ENCODE results near the gene ELMO3.

The ELMO3 gene

DNA sequence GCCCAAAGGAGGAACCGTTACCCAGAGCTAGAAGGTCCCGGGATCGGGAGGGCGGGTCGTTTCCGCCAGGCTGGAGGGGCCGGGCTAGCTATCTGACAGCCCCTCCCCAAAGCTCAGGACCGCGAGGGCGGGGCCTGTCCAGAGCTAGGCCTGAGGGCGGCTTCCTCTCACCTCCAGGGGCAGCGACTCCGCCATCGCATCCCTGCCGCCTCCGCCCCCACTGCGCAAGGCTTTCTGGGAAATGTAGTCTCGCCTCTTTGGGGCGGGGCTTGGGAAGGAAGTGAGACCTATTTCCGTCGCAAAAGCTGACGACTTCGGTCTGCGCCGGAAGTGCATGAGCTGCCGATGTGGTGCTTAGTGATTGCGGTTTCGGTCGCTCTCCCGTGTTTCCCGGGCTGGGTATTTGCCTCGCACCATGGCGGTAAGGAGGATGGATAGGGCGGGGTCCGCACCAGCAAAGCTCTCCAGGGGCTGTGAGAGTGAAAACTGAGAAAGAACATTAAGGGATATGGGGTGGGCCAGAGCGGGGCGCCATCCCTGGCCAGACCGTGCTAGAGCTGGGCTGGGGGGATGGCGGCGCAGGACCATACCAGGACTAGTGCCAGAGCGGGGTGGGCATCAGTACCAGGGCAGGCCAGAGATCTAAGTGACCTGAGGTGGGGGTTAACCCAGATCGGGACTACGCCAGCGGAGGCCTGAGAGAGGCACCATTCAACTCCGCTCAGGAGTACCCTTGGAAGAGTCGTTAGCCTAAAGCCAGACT lies 28.1 kb downstream of the ELMO3 start, which contains the start of gene TMEM208:
TMEM208 (plus strand) TSS at position 327 of the 763 bp plus-strand sequence; CDS start at position 416, 89 bp downstream.
- DNase-seq (ENCODE audit: low spot score) = peak; percentile 98

DNA sequence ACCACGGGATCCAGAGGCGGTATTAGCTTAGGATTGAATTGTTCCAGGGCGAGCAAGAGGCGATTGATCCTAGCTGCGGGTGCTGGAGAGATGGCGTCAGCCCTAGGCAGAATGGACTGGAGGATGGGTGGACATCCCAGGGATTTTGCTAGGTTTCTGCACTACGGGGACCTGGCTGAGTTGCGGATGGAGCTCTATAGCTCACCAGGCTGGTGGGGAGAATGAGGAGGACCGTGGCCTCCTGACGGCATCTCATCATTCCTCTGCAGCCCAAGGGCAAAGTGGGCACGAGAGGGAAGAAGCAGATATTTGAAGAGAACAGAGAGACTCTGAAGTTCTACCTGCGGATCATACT lies 28.6 kb downstream of the ELMO3 start:
- no peak for DNase-seq (ENCODE audit: low spot score)

DNA sequence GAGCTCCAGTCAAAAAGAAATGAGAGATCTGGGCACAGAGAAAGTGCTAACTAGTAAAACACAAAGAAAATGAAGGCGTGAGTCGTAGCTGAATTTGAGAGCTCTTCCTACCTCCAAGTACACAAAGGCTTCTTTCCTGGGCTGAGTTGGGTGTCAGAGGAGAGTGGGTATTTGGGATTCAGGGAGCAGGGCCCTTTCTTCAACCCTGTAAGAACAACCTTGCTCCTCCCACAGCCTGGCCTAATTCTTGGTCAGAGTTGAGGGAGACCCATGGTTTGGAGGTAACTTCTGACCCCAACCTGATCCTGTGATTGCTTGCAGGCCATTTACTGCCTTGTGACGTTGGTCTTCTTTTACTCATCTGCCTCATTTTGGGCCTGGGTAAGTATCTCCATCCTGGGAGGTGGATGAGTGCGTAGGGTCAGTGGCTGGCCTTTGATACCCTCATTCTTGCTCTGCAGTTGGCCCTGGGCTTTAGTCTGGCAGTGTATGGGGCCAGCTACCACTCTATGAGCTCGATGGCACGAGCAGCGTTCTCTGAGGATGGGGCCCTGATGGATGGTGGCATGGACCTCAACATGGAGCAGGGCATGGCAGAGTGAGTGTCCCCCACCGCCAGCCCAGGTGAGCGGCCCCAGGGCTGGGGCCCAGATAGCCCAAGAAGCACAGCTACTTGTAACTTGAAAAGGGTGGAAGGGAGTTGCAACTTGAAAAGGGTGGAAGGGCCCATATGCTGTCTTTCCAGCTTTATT lies 29.3 kb downstream of the ELMO3 start:
- no peak for DNase-seq (ENCODE audit: low spot score)

DNA sequence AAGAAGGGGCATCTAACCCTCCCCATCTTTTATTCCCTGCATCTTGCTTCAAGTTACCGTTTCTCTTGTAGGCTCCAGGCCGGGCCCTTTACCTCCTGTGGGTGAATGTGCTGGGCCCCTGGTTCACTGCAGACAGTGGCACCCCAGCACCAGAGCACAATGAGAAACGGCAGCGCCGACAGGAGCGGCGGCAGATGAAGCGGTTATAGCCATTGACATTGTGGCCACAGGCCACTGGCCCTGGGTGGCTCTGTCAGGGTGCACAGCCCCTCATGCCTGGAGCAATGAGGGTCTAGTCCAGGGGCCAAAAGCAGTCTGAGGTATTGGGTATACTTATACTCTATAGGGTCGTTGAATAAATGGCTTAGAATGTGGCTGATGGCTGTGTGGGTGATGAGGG lies 30.0 kb downstream of the ELMO3 start:
- no peak for DNase-seq (ENCODE audit: low spot score)

DNA sequence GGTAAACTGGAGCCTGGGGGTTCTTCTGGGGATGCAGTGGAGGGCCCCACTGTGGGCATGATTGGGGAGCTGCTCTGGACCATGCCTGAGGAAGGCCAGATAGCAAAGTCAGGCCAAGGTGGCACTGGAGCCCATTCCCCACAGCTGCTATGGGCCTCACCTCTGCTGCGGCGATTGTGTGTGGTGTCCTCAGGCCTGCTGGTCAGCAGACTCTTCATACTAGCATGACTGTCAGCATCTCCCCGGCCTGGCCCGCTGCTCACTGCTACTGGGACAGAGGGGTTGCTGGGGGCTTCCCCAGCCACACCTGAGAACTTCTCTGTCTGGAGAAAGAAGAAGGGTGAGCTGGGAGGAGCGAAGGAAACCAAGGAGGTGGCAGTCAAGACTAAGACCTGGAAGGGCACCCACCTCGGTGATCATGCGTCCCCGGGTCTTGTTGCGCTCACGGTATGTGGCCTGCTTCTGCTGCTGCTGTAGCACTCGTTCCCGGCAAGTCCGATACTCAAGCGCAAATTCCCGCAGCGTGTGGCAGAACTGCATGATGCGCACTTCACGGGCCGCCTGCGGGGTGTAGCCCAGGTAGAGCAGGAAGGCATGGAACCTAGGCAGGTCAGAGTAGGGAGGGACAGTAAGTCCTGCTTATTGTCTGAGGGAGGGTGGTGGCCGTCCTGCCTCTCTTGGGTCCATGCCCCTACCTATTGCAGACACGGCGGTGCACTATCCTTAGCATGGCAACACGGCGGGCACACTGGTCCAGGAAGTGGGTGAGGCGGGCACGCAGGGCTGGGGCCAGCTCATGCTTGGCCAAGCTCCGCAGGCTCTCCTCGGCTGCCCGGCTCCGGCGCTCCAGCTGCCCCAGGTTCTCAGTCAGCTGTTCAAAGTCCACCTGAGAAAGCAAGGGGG lies 31.2 kb downstream of the ELMO3 start:
- DNase-seq (ENCODE audit: low spot score) = no peak

DNA sequence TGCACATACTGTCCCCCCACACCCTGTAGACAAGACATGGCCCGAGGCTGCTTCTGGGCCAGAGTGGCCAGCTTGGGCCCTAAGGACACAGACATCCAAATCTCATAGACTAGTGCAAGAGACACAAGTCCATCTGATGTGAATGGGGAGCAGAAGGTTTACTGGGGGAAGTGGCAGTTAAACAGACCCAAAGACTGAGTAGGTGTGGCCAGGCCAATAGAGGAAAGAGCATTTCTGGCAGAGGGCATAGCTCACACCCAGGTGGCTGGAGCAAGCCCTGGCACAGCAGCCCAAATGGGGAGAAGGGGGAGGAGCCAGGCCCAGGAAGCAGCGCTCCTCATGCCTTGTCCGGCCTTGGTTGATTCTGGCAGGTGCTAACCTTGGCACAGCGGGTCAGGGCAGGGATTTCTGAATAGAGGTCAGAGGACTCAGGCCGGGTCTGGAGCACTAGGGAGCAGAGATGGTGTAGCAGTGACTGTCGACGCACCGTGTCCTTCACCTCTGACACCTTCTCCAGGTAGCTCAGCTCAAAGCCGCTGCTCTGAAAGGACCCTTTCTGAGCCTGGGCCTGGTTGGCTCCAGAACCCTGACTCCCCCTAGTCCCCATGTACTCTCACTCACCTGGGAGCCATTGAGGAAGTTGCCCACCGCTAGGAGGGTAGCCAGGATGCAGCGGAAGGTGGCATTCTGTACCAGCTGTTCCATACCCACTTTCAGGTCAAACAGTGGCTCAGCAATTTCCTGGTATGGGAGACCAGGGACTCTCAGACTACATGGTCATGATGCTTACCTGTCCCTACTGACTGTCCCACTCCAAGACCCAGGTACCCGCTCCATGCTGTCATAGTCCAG lies 32.1 kb downstream of the ELMO3 start:
- DNase-seq (ENCODE audit: low spot score) = no peak

DNA sequence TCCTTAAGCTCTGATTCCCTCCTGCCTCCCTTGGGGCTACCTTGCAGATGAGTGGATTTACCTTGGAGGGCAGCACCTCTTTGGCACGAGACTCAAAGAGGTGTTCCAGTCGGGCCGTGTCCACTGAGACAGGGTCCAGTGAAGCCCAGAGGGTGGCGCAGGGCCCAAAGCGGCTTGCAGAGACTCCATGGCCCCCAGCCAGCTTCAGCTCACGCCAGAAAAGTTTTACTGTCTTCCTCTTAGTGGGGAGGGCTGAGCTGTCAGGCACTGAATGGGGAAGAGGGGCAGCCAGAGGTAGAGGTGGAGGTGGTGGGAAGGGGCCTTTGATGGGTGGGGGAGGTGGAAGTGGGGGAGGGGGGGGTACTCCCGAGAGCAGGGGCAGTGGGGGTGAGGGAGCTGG lies 34.7 kb downstream of the ELMO3 start:
- no peak for DNase-seq (ENCODE audit: low spot score)

DNA sequence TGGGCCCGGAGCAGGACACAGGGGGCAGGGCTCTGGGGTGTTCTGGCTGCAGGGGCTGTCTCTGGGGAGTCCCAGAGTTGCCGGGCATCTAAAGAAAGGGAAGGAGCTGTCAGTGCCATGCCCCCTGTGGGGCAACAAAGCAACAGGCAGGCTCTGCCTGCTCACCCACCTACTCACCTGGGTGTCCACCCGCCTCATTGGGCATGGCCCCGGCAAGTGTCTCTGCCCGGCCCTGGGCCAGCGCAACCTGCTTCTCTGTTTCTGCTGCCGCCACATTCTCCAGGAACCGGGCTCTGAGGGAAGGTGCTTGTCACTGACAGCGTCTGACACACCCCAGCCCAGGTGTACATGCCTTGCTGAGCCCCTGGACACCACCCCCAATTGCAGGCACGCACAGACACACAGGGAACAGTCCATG lies 35.3 kb downstream of the ELMO3 start:
- no peak for DNase-seq (ENCODE audit: low spot score)

DNA sequence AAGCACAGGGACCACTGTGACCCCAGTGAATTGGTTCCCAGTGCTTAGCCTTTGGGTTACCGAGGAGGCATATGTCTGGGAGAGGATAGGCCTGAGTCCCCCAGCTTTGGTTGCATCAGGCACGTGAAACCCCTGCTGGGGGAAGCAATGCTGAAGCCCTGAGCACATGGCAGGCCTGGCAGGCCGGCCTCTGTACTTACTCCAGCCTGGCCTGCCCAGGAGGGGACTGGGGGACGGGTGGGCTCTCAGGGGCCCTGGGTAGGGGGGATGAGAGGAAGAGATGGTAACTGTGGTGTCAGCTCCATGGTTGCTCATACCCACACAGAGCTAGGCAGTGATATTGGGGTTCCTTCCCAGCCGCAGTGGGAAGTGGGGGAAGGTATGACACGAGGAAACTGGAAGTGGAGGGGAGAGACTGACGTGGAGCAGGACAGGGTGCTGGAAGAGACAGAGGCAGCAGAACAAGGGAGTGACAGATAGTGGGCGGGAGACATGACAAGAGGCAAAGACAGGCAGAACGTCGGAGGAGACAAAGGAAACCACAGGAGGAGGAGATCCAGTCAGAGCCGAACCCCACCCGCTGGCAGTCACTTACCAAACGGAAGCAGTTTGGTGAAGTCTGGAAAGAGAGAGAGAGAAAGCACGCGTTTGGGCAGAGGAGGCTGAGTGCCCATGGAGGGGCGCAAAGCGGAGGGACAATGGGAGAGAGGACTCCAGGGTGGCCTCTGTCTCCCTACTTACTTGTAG lies 37.1 kb downstream of the ELMO3 start:
- DNase-seq (ENCODE audit: low spot score) = no peak

DNA sequence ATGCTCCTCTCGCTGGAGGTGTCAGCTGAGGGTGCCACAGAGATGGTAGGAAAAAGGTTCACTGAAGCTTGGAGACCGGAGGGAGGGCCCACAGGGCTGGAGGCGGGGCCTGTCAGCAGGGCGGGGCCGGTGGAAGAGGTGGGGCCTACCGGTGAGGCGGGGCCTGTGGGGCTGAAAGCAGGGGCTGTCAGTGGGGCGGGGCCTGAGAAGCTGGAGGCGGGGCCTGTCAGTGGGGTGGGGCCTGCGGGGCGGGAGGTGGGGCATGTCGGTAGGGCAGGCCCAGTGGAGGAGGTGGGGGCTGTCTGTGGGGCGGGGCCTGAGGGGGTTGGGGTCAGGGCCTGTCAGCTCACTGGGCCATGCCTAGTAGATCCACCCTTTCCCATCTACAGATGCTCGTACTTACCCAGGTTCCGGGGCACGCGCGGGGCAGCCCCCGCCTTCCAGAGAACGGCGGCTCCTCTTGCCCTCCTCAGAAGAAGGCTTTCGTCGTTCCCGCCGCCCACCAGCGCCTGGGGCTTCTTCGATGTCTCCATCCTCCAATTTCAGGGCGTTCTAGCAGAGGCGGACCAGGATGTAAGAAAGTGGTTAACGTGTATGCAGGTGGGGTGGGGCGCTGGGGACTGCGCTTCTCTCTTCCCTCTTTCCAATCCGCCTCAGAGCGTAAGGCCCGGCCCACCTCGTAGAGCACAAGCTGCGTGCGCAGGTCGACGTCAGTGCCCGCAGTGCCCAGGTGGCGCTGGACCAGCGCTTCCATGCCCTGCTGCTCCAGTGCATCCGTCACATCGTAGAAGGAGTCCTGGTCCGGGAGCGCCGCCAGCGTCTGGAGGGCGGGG lies 37.8 kb downstream of the ELMO3 start:
- DNase-seq (ENCODE audit: low spot score) = peak; percentile 74

DNA sequence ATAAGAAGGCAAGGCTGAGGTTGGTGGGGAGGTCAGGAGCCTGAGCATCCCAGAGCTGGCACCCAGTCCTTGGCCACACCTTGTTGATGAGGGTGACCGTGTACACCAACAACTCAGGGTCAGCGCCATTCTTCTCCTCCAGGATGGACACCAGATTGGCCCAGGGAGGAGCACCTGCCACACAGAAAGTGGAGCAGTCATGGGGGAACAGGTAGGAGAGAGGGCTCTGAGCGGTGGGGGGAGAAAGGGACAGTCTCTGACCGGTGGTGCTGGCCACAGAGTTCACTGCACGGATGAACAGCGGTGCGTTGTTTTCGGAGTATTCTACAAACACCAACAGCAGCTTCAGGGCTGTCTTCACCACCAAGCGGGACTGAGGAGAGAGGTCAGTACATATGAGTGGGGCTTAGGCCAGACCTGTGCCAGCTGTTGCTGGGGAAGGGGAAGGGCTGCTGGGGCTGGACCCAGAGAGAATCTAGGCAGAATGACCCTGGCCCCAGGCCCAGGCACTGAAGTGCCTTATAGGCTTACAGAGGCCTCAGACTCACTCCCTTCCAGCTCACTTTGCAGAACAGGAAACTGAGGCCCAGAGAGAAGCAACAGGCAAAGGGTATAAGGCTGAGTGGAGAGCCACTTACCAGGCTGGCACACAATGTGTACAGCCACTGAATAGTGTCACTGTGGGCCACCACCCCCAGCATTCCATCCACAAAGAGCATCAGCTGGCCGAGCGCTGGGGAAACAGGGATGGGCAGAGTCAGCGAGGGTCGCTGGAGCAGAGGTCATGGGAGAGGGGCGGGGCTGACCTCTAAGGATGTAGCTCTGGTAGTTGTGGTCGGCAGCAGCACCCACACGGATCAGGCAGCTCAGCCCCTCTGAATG lies 38.7 kb downstream of the ELMO3 start:
- no peak for DNase-seq (ENCODE audit: low spot score)

DNA sequence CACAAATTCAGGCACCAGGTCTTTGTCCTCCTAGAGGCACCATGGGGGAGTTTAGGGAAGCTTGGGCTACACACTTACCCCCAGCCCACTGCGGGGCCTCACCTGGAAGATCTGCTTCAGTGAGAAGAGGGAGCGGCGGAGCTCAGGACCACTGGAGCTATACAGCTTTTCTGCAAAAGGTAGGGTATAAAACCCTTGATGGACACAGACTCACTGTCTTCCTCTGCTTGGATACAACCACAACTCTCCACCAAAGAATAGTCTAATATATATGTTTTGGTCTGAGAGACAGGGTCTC lies 39.3 kb downstream of the ELMO3 start:
- DNase-seq (ENCODE audit: low spot score) = no peak

DNA sequence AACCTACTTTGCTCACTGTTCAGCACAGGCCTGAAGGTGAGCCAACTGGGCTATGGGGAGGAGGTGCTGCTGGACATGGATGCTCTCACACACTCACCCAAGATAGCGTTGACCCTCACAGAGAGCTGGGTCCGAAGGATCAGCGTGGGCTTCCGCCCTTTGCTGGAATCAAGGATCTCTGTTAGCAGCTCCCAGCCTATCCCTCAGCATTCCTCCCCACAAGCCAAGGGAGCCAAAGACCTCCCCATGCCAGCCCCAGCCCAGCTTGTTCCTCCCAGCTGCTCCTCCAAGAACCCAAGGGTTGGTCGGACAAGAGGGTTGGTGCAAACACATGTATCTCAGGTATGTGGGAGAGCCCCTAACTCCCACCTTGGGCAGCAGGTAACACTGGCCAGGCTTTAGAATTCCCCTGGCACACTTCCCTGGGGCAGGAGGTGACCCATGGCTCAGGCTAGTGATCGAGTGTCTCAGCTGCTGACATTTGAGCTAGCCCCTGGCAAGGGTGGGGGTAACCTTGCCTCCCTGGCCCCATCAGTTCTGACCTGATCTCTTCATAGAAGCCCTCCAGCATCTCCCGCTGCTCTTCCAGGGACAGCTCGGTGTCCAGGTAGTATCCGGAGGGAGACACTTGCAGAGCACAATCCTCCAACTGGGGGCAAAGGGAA lies 40.0 kb downstream of the ELMO3 start:
- DNase-seq (ENCODE audit: low spot score) = no peak

DNA sequence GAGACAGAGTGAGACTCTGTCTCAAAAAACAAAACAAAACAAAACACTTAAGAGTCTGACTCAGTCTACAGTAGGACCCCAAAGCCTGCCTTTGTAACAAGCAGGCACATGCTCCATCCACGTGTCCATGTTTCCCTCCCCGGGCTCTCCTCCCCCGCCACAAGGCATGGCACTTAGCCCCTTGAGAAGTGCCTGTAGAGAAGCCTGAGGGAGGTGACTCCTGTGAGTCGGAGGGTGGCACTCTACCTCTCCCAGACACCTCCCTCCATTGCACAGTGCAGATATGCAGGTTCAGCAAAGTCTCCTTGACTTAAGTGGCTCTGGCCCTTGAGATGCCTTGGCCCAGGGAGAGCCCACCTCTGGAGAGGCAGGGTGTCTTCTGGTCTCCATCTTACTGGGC lies 41.6 kb downstream of the ELMO3 start:
- DNase-seq (ENCODE audit: low spot score) = no peak

DNA sequence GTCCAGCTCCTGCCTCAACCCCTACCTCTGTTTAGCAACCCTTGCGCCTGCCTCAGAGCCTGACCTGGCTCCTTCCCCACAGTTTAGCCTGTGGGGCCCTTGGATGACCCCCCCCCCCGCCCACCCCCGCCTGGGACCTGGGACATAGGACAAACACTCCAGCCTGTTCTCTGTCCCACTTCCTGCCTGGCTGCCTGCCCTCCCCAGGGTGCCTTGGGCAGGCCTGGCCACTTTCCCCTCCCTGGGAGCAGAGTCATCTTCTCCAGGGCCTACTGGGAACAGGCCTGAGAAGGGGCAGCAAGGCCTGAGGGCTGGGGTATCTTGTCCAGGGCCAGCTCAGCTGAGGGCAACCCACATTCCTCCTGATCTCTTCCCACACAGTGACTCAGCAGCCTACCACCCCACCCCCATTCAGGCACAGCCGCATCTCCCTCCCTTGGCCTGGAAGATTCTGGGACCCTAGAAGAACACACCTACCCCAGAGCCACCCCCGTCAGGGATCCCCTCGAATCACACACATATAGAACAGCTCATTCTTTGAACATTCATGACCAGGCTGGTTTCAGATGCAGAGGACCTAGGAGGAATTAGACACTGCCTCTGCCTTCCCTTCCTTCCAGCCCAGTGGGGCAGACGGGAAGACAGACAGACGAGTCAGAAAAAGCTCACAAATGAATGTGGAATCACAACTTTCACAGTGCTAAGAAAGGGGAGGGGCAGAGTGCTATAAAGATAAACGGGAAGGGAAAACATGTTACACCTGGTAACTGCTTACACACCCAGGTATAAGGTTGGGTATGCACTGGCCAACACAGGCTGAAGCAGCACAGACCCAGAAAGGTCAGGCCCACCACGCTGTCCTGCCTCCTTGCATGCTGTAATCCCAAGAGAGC lies 42.3 kb downstream of the ELMO3 start:
- peak; percentile 86 for DNase-seq (ENCODE audit: low spot score)

DNA sequence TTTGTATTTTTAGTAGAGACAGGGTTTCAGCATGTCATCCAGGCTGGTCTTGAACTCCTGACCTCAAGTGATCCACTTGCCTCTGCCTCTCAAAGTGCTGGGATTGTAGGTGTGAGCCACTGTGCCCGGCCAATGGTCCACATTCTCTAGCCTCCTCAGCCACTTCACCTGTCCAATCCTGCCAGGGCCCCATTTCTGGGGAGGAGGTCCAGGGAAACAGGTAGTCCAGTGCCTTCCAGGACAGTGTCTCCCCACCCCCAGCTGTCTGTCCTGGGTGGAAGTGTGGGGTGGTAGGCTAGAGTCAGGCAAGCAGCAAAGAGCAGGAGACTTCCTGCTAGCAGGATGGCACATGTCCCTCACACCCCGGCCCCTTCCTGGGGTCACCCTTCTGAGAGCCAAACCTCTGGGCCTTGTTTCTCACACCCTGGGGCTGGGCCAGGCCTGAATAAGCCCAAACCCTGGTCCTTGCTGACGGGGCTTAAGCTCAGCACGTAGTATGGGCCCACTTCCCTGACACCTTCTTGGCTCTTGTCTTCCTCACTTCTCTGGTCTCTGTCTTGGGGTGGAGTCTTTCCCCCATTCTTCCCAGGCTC lies 43.3 kb downstream of the ELMO3 start:
- DNase-seq (ENCODE audit: low spot score) = no peak

DNA sequence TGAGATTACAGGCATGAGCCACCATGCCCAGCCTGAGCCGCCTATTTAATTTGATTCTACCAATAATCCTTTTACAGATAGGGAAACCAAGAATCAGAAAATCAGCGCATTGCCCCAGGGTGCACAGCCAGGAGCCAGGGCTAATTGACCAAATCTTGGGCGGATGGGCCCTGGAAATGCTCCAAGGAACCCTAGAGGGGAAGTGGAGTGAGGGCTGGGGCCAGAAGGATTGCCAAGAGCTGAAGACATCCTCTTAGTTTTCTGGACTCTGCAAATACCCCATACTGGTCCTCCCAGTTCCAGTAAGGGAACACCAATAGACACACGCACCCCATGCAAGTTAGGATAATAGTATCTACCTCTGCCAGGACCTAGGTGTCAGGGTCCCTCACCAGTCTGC lies 44.5 kb downstream of the ELMO3 start:
- no peak for DNase-seq (ENCODE audit: low spot score)
